H1 (cell line): ENCODE measurements around the gene BNC2. TPM values are rescaled to one million over a fixed set of nuclear protein-coding genes. Genes with fewer than 3 reads are reported as not detected.

Source experiments
- CTCF ChIA-PET: fragments of 300-600 bp; sonication (Branson Sonifier 250); formaldehyde crosslinking; loops from one replicate; lab custom pipeline; 2021; ENCODE audit not compliant: partially characterized antibody; lab: Charles Lee
- POLR2A ChIA-PET: fragments of 300-600 bp; sonication (Branson Sonifier 250); formaldehyde crosslinking; loops from one replicate; lab custom pipeline; 2021; ENCODE audit warnings: inconsistent platforms; ENCODE audit not compliant: partially characterized antibody; lab: Charles Lee
- DNase-seq, 2 experiments: peaks; one replicate each; pipeline versions ENCODE4 v3.0.0 to v3.0.0-alpha.2; 2010 to 2022; ENCODE audit warnings: low spot score in 2 of 2, low read depth in 1 of 2, mixed read lengths in 1 of 2
- FAIRE-seq: peaks from 2 replicates; lab custom pipeline; 2011; peaks lifted over from hg19 to GRCh38; lab: Jason Lieb, UNC
- H2AFZ ChIP-seq: 2 replicates; pipeline ENCODE4 v1.8.1; 2012; ENCODE audit warnings: low read length, inconsistent platforms
- H2AK5ac ChIP-seq: 2 replicates; pipeline ENCODE4 v1.6.1; 2013; ENCODE audit warnings: low read depth, low read length
- H2BK120ac ChIP-seq: replicated peaks from 2 replicates; pipeline ENCODE3; 2013; ENCODE audit warnings: low read depth, low read length, inconsistent platforms
- H2BK12ac ChIP-seq: 2 replicates; pipeline ENCODE4 v1.6.1; 2013; ENCODE audit warnings: low read depth, low read length
- H2BK15ac ChIP-seq: 2 replicates; pipeline ENCODE4 v1.6.1; 2013; ENCODE audit warnings: low read length
- H2BK20ac ChIP-seq: 2 replicates; pipeline ENCODE4 v1.6.1; 2013; ENCODE audit warnings: low read length
- H2BK5ac ChIP-seq: 2 replicates; pipeline ENCODE4 v1.6.1; 2013; ENCODE audit warnings: low read depth, low read length
- H3K14ac ChIP-seq: 2 replicates; pipeline ENCODE4 v1.6.1; 2013; ENCODE audit warnings: inconsistent platforms; ENCODE audit not compliant: insufficient read length
- H3K18ac ChIP-seq: 2 replicates; pipeline ENCODE4 v1.6.1; 2013; ENCODE audit warnings: low read length; ENCODE audit errors: extremely low read depth
- H3K23ac ChIP-seq: 2 replicates; pipeline ENCODE4 v1.6.1; 2013; ENCODE audit warnings: inconsistent platforms; ENCODE audit not compliant: insufficient read length
- H3K23me2 ChIP-seq: 2 replicates; pipeline ENCODE4 v1.6.1; 2013; ENCODE audit warnings: low read depth, low read length
- H3K27ac ChIP-seq: 2 replicates; pipeline ENCODE4 v1.6.1; 2011; ENCODE audit warnings: low read depth, low read length, inconsistent platforms
- H3K27me3 ChIP-seq, 4 experiments: replicated peaks in 1 of 4; 1 replicate in 1 of 4; 2 replicates in 3 of 4; pipeline versions ENCODE4 v1.6.1 to v1.8.1; 2011 to 2013; ENCODE audit warnings: low read length in 3 of 4, mild to moderate bottlenecking in 3 of 4, inconsistent platforms in 2 of 4, mixed read lengths in 2 of 4, moderate library complexity in 1 of 4; ENCODE audit not compliant: control insufficient read depth in 3 of 4, insufficient read depth in 3 of 4; ENCODE audit errors: extremely low read depth in 1 of 4
- H3K36me3 ChIP-seq, 4 experiments: 2 replicates each; pipeline versions ENCODE4 v1.6.1 to v1.8.1; 2011 to 2013; ENCODE audit warnings: mild to moderate bottlenecking in 4 of 4, low read length in 3 of 4, moderate library complexity in 2 of 4, control low read depth in 1 of 4, inconsistent platforms in 1 of 4; ENCODE audit not compliant: insufficient read depth in 4 of 4, control insufficient read depth in 2 of 4
- H3K4ac ChIP-seq: replicated peaks from 2 replicates; pipeline ENCODE3; 2013; ENCODE audit warnings: low read length, low read depth, mixed read lengths, inconsistent platforms; ENCODE audit not compliant: insufficient read length
- H3K4me1 ChIP-seq, 4 experiments: replicated peaks in 1 of 4; 1 replicate in 1 of 4; 2 replicates in 3 of 4; pipeline versions ENCODE4 v1.6.1 to v1.8.1; 2011 to 2013; ENCODE audit warnings: low read length in 3 of 4, inconsistent platforms in 2 of 4, mixed read lengths in 1 of 4; ENCODE audit not compliant: insufficient read depth in 4 of 4, control insufficient read depth in 3 of 4
- H3K4me2 ChIP-seq, 2 experiments: 2 replicates each; pipeline versions ENCODE4 v1.6.1 to v1.8.1; 2011 to 2013; ENCODE audit warnings: low read depth in 2 of 2, low read length in 2 of 2, control low read depth in 1 of 2, inconsistent platforms in 1 of 2, mild to moderate bottlenecking in 1 of 2; ENCODE audit not compliant: insufficient read depth in 1 of 2
- H3K4me3 ChIP-seq, 4 experiments: fragments of 200-600, 300-600 bp in 1 of 4; sonication (generic), shearing (Covaris generic), sonication (Bioruptor Twin) in 1 of 4; 2 replicates each; pipeline versions ENCODE4 v1.5.1 to v1.8.1; 2011 to 2016; ENCODE audit warnings: low read length in 4 of 4, low read depth in 3 of 4, control low read depth in 2 of 4, inconsistent platforms in 2 of 4, mild to moderate bottlenecking in 2 of 4, mixed read lengths in 1 of 4, moderate library complexity in 1 of 4; ENCODE audit not compliant: insufficient read depth in 2 of 4; ENCODE audit errors: extremely low read depth in 1 of 4
- H3K56ac ChIP-seq: replicated peaks from 2 replicates; pipeline ENCODE3; 2013; ENCODE audit warnings: low read depth, mild to moderate bottlenecking, mixed read lengths, low read length, inconsistent platforms; ENCODE audit not compliant: insufficient read length
- H3K79me1 ChIP-seq: 2 replicates; pipeline ENCODE4 v1.6.1; 2013; ENCODE audit warnings: low read depth, low read length, control low read depth
- H3K79me2 ChIP-seq, 2 experiments: 2 replicates each; pipeline versions ENCODE4 v1.6.1 to v1.8.1; 2012 to 2013; ENCODE audit warnings: low read length in 2 of 2, mild to moderate bottlenecking in 2 of 2, inconsistent platforms in 1 of 2; ENCODE audit not compliant: insufficient read depth in 2 of 2, control insufficient read depth in 1 of 2
- H3K9ac ChIP-seq, 4 experiments: replicated peaks in 1 of 4; 1 replicate in 1 of 4; 2 replicates in 3 of 4; pipeline versions ENCODE4 v1.6.1 to v1.8.1; 2011 to 2013; ENCODE audit warnings: low read depth in 3 of 4, low read length in 3 of 4, control low read depth in 2 of 4, mild to moderate bottlenecking in 2 of 4, moderate library complexity in 2 of 4, inconsistent platforms in 1 of 4; ENCODE audit errors: extremely low read depth in 1 of 4
- H3K9me3 ChIP-seq, 2 experiments: 2 replicates each; pipeline versions ENCODE4 v1.6.1 to v1.8.1; 2012 to 2013; ENCODE audit warnings: mild to moderate bottlenecking in 2 of 2, moderate library complexity in 2 of 2, control low read depth in 1 of 2, inconsistent platforms in 1 of 2, low read depth in 1 of 2, low read length in 1 of 2, mixed read lengths in 1 of 2; ENCODE audit not compliant: insufficient read depth in 2 of 2
- H4K20me1 ChIP-seq, 2 experiments: replicated peaks in 1 of 2; 2 replicates each; pipeline versions ENCODE3 to v1.8.1; 2011 to 2013; ENCODE audit warnings: inconsistent platforms in 2 of 2, low read length in 2 of 2, mild to moderate bottlenecking in 1 of 2; ENCODE audit not compliant: insufficient read depth in 2 of 2, control insufficient read depth in 1 of 2
- H4K5ac ChIP-seq: 2 replicates; pipeline ENCODE4 v1.6.1; 2013; ENCODE audit warnings: low read length, low read depth, mixed read lengths, inconsistent platforms; ENCODE audit not compliant: insufficient read length
- H4K8ac ChIP-seq: 2 replicates; pipeline ENCODE4 v1.8.0; 2013; ENCODE audit warnings: mild to moderate bottlenecking, moderate library complexity, low read length, inconsistent platforms; ENCODE audit not compliant: insufficient read depth; ENCODE audit errors: extremely low read depth
- H4K91ac ChIP-seq: replicated peaks from 2 replicates; pipeline ENCODE3; 2013; ENCODE audit warnings: low read length, mixed read lengths, inconsistent platforms; ENCODE audit not compliant: insufficient read length
- ASH2L ChIP-seq: fragments of 200-600, 300-600 bp; sonication (generic); IDR thresholded peaks from one replicate; pipeline ENCODE4 v1.7.1; 2017; ENCODE audit warnings: low read length
- CEBPB ChIP-seq: IDR thresholded peaks from 2 replicates; pipeline ENCODE4 v1.6.1; 2012; ENCODE audit warnings: low read depth, low read length
- HDAC2 ChIP-seq, 2 experiments: fragments of 300-600 bp in 1 of 2; sonication (generic) in 1 of 2; IDR thresholded peaks; 2 replicates each; pipeline ENCODE4 v1.6.1; 2011 to 2012; ENCODE audit warnings: low read depth in 2 of 2, low read length in 2 of 2, mild to moderate bottlenecking in 2 of 2, moderate library complexity in 2 of 2, borderline replicate concordance in 1 of 2, inconsistent platforms in 1 of 2
- SP2 ChIP-seq: IDR thresholded peaks from 2 replicates; pipeline ENCODE4 v1.6.1; 2012; ENCODE audit warnings: mild to moderate bottlenecking, low read length, inconsistent platforms
- WGBS, 2 experiments: shearing (Covaris generic) in 1 of 2; methylation state at CpG; one replicate each; pipeline versions ENCODE4 v1.1.6 to v1.1.7; 2013 to 2015; ENCODE audit warnings: low lambda C conversion rate in 2 of 2, mixed read lengths in 2 of 2, inconsistent platforms in 1 of 2, low coverage in 1 of 2, missing lambda C conversion rate in 1 of 2; ENCODE audit not compliant: insufficient replicate concordance in 2 of 2, insufficient coverage in 1 of 2, insufficient read length in 1 of 2; ENCODE audit errors: extremely low coverage in 1 of 2, missing lambda C conversion rate in 1 of 2; 5-methylcytosine and 5-hydroxymethylcytosine counted together
- polyA plus RNA-seq, 7 experiments: library from polyadenylated mRNA; depleted of rRNA in 3 of 7; stranded (reverse) in 5 of 7; unstranded in 2 of 7; fragments of >200 nt in 5 of 7; fragments of 200-250 nt in 2 of 7; gene quantifications; 1 replicate in 5 of 7; 2 replicates in 1 of 7; 4 replicates in 1 of 7; pipeline versions ENCODE4 v1.2.1 to v1.2.3, GENCODE V29; 2011 to 2013; ENCODE audit warnings: missing spikeins in 2 of 7, mixed read lengths in 2 of 7
- total RNA-seq: library from RNA; stranded (reverse); fragmentation: NEBNext Ultra II Directional; extraction: Animal tissue kit (Norgen Biotek cat#: 25700); gene quantifications from 2 replicates; pipeline ENCODE4 v1.2.1, GENCODE V29; 2021

BNC2 gene
- total and polyA plus RNA-seq, 2 of the 8 experiments (the other 6 are each of a cell fraction or from before 2014, with no cell fraction given): 16.0 to 26.8 TPM

GRCh38 chr9:16867576-16868311 is 2.7 kb downstream of the BNC2 start:
- Histone ChIP-seq H3K79me2 (peaks cover 0 to 69% of the 10 kb centered on the region in 2 experiments; a peak in 3 of 4 replicates), H3K27me3 (no peaks in the 10 kb centered on the region), H3K23ac (no peak overlapping the region), H3K4me3 (0 out of 8 replicates have a peak overlapping the region, but pooled peaks of 1 of the 4 experiments have one; percentile 5), H3K9me3 (no peaks in the 10 kb centered on the region), H3K79me1 (0 out of 2 replicates have a peak, but pooled peaks cover 2% of the 10 kb centered on the region), H2AK5ac (no peak overlapping the region), H3K36me3 (no peaks in the 10 kb centered on the region), H2AFZ (no peak overlapping the region), H2BK5ac (no peak overlapping the region), H3K4me2 (peak overlapping the region; percentile 86 to 99), H3K18ac (no peak overlapping the region), H2BK15ac (no peak overlapping the region), H3K56ac (no peak overlapping the region), H3K23me2 (peaks cover 6% of the 10 kb centered on the region; the same call in 1 of the 2 replicates), H4K20me1 (peaks cover 0 to 3% of the 10 kb centered on the region in 2 experiments), H2BK12ac (no peak overlapping the region), H2BK20ac (no peak overlapping the region), H3K14ac (no peak overlapping the region), H3K4ac (no peak overlapping the region), H3K27ac (no peak overlapping the region), H3K4me1 (peaks cover 5 to 18% (median 10%) of the 10 kb centered on the region in 4 experiments; a peak in 6 of 7 replicates), H4K8ac (no peak overlapping the region), H3K9ac (no peak overlapping the region), H4K5ac (no peak overlapping the region), H4K91ac (no peak overlapping the region), H2BK120ac (no peak overlapping the region)
- no peak for DNase-seq
- CTCF ChIA-PET: no interaction called here
- 61% methylated on average over 10 of the region's 10 CpGs; no CpG with 5 or more reads in 1 of the 2 experiments for WGBS, 2 experiments
- no peak for FAIRE-seq
- POLR2A ChIA-PET: interaction anchor here (0.6 kb wide), 1 partner anchor 189 kb away, joined by 3 read pairs; no protein-coding TSS in a partner anchor
- no peak for TF ChIP-seq SP2
- TF ChIP-seq ASH2L: peak; percentile 20
- no peak for TF ChIP-seq HDAC2 (IDR thresholded peaks at IDR 0.05; ENCODE audit: borderline replicate concordance in 1 of 2, low read depth in 2 of 2, low read length in 2 of 2)
- peak; percentile 62 for TF ChIP-seq CEBPB
